Fibroblast of lung (primary cell): ENCODE data around the gene MTG2. TPM values are rescaled to one million over a fixed set of nuclear protein-coding genes. Genes with fewer than 3 reads are reported as not detected.

ENCODE experiments used
- DNase-seq, 2 donors: peaks; one replicate each; pipeline versions ENCODE4 v3.0.0 to v3.0.0-alpha.2; 2010; ENCODE audit warnings: low read depth in 2 of 2
- H2AFZ ChIP-seq: 2 replicates; pipeline ENCODE4 v1.5.1; 2012; ENCODE audit warnings: low read length, control low read depth, inconsistent platforms
- H3K27ac ChIP-seq: 2 replicates; pipeline ENCODE4 v1.5.1; 2011; ENCODE audit warnings: low read length, control low read depth; ENCODE audit not compliant: insufficient read depth
- H3K27me3 ChIP-seq: 2 replicates; pipeline ENCODE4 v1.5.1; 2011; ENCODE audit warnings: mild to moderate bottlenecking, low read length; ENCODE audit not compliant: control insufficient read depth, insufficient read depth
- H3K36me3 ChIP-seq: 2 replicates; pipeline ENCODE4 v1.5.1; 2011; ENCODE audit warnings: low read length; ENCODE audit not compliant: control insufficient read depth, insufficient read depth
- H3K4me1 ChIP-seq: 2 replicates; pipeline ENCODE4 v1.5.1; 2011; ENCODE audit warnings: low read length; ENCODE audit not compliant: control insufficient read depth, insufficient read depth; ENCODE audit errors: extremely low read depth
- H3K4me2 ChIP-seq: 2 replicates; pipeline ENCODE4 v1.5.1; 2011; ENCODE audit warnings: low read length, control low read depth; ENCODE audit not compliant: insufficient read depth; ENCODE audit errors: extremely low read depth
- H3K4me3 ChIP-seq, 4 experiments: fragments of 200-600 bp in 1 of 4; sonication (generic) in 1 of 4; replicated peaks in 1 of 4; 2 replicates each; pipeline ENCODE4 v1.5.1; 2011 to 2016; ENCODE audit warnings: low read length in 4 of 4, low read depth in 3 of 4, mild to moderate bottlenecking in 3 of 4, control low read depth in 2 of 4, inconsistent platforms in 1 of 4, mixed read lengths in 1 of 4; ENCODE audit not compliant: insufficient read depth in 1 of 4; ENCODE audit errors: control extremely low read depth in 1 of 4
- H3K79me2 ChIP-seq: 2 replicates; pipeline ENCODE4 v1.5.1; 2012; ENCODE audit warnings: mild to moderate bottlenecking, low read length, inconsistent platforms; ENCODE audit not compliant: control insufficient read depth, insufficient read depth
- H3K9ac ChIP-seq: 2 replicates; pipeline ENCODE4 v1.5.1; 2011; ENCODE audit warnings: mild to moderate bottlenecking, low read length, control low read depth; ENCODE audit not compliant: insufficient read depth
- H3K9me3 ChIP-seq: 2 replicates; pipeline ENCODE4 v1.5.1; 2012; ENCODE audit warnings: low read depth, low read length; ENCODE audit not compliant: control insufficient read depth, insufficient read depth
- H4K20me1 ChIP-seq: 2 replicates; pipeline ENCODE4 v1.5.1; 2011; ENCODE audit warnings: low read length; ENCODE audit not compliant: control insufficient read depth, insufficient read depth; ENCODE audit errors: extremely low read depth
- CTCF ChIP-seq, 2 donors: IDR thresholded peaks in 1 of 2; conservative IDR thresholded peaks in 1 of 2; 1 replicate in 1 of 2; 2 replicates in 1 of 2; pipeline ENCODE4 v1.5.1; 2011 to 2012; ENCODE audit warnings: low read length in 2 of 2, control low read depth in 1 of 2, inconsistent platforms in 1 of 2, low read depth in 1 of 2, mild to moderate bottlenecking in 1 of 2
- EZH2 ChIP-seq: IDR thresholded peaks from 2 replicates; pipeline ENCODE4 v1.5.1; 2012; ENCODE audit warnings: low read length, control low read depth, mild to moderate bottlenecking; ENCODE audit errors: missing control alignments
- polyA plus RNA-seq, 2 donors: library from polyadenylated mRNA; depleted of rRNA in 1 of 2; stranded (reverse) in 1 of 2; unstranded in 1 of 2; fragments of >200 nt; gene quantifications; 2 replicates each; pipeline ENCODE4 v1.2.1, GENCODE V29; 2011 to 2012; ENCODE audit warnings: missing spikeins in 1 of 2
- total RNA-seq: library from RNA; depleted of rRNA; stranded (reverse); fragments of >200 nt; gene quantifications from 2 replicates; pipeline ENCODE4 v1.2.1, GENCODE V29; 2014

The MTG2 gene
- total and polyA plus RNA-seq, 2 donors (not counting 1 experiment from before 2014, with no cell fraction given) = 16.5 to 17.5 TPM

- no peaks in the 10 kb centered on the region for H3K4me1 ChIP-seq
- H3K27ac ChIP-seq = no peak overlapping the region
- H3K27me3 ChIP-seq = peaks cover 7% of the 10 kb centered on the region
- DNase-seq = no peak
- TF ChIP-seq CTCF (conservative IDR thresholded peaks at IDR 0.05 in 1 of 2, IDR thresholded peaks at IDR 0.05 in 1 of 2; ENCODE audit: low read depth in 1 of 2, low read length in 2 of 2) (no peak), EZH2 (no peak)
- H4K20me1 ChIP-seq = no peaks in the 10 kb centered on the region
- H3K79me2 ChIP-seq = no peaks in the 10 kb centered on the region
- no peaks in the 10 kb centered on the region for H3K9me3 ChIP-seq
- H3K4me2 ChIP-seq = no peak overlapping the region
- no peak overlapping the region for H3K4me3 ChIP-seq
- no peak overlapping the region for H3K9ac ChIP-seq
- H3K36me3 ChIP-seq = no peaks in the 10 kb centered on the region
- H2AFZ ChIP-seq = no peak overlapping the region
Measured at GRCh38 chr20:62233684-62234083, 50.9 kb downstream of the MTG2 start.

DNA sequence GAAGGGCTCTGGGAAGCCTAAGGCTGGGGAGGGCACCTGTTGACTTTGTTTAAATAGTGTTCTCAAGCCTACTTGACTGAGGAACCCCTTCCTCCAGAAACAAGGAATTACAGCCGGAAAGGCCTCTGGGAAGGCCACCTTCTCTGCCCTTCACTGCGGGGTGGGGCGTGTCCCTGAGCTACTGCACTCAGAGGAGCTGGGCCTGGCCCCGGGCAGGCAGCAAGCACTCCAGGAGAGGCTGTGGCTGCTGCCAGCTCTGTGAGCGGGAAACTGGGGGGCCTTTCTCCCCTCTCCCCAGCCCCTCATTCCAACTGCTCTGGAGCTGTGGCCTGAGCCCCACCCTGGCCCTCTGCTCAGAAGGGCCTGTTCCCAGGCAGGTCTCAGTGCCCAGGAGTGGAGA is 51.5 kb downstream of the MTG2 start:
- Histone ChIP-seq H3K9ac (no peak overlapping the region), H3K4me3 (no peak overlapping the region), H3K27me3 (peaks cover 4% of the 10 kb centered on the region), H2AFZ (no peak overlapping the region), H3K9me3 (no peaks in the 10 kb centered on the region), H3K79me2 (peaks cover 2% of the 10 kb centered on the region), H3K4me1 (no peaks in the 10 kb centered on the region), H3K27ac (no peak overlapping the region), H3K4me2 (no peak overlapping the region), H4K20me1 (no peaks in the 10 kb centered on the region), H3K36me3 (no peaks in the 10 kb centered on the region)
- DNase-seq = no peak
- no peak for TF ChIP-seq EZH2
- TF ChIP-seq CTCF (conservative IDR thresholded peaks at IDR 0.05 in 1 of 2, IDR thresholded peaks at IDR 0.05 in 1 of 2; ENCODE audit: low read depth in 1 of 2, low read length in 2 of 2) = no peak

DNA sequence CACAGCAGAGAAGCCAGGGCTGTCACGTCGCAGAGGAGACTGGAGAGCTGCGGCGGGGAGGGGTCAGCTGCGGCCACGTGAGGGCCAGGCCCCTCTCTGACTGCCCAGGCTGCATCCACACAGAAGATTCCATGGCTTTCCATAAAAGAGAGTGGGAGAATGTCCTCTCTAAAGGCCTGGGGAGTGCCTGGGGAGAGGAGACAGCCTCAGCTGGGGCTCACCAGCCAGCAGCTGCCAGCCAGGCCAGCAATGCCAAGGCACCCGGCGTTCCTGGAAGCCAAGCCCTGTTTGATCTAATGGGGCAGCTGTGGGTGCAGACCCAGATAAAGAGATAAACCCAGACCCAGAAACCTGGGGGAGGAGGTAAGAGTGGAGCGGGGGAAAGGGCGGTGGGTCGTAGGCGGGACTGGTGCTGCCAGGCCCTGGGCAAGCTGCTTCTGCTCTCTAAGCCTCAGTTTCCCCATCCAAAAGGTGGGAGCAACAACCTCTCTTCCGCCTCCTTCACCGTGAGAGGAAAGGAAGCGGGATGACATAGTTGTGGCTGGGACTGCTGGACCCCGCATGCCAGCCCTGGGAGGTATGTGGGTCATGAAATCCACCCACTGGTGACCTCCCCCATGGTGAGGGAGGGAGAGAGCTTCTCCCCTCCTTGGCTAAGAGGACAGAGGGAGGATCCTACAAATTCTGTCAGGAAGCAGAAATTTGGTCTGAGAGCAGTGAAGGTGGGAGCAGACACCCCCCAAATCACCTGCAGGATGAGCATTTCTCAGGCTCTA is 52.4 kb downstream of the MTG2 start:
- Histone ChIP-seq H3K9ac (no peak overlapping the region), H3K9me3 (no peaks in the 10 kb centered on the region), H3K27me3 (peaks cover 4% of the 10 kb centered on the region), H3K79me2 (peaks cover 5% of the 10 kb centered on the region), H3K4me1 (no peaks in the 10 kb centered on the region), H3K4me2 (no peak overlapping the region), H2AFZ (no peak overlapping the region), H3K4me3 (no peak overlapping the region), H3K27ac (no peak overlapping the region), H4K20me1 (no peaks in the 10 kb centered on the region), H3K36me3 (no peaks in the 10 kb centered on the region)
- TF ChIP-seq EZH2 = no peak
- no peak for TF ChIP-seq CTCF (conservative IDR thresholded peaks at IDR 0.05 in 1 of 2, IDR thresholded peaks at IDR 0.05 in 1 of 2; ENCODE audit: low read depth in 1 of 2, low read length in 2 of 2)
- no peak for DNase-seq
